ENCODE measurements around the gene ZFPM1.
"Not testable (repeated sequence)": the region's sequence is repeated elsewhere in the genome, so short reads cannot be mapped to it uniquely, and the experiment has no call there.

Gene ZFPM1

GRCh38 chr16:88512728-88513696 is 59.9 kb downstream of the ZFPM1 start:
- no peak overlapping the region for H3K4me3 ChIP-seq (ENCODE audit: insufficient read depth, low read depth, low read length)
- 94% methylated on average over 35 of the region's 35 CpGs for WGBS, 2 experiments
- no peak overlapping the region for H3K27ac ChIP-seq (ENCODE audit: insufficient read depth, low read depth, low read length, poor library complexity, severe bottlenecking)

GRCh38 chr16:88514070-88514469 is 61.0 kb downstream of the ZFPM1 start:
- Histone ChIP-seq H3K27me3 (ENCODE audit: control insufficient read depth, insufficient read depth, low read length, poor library complexity, severe bottlenecking) (no peaks in the 10 kb centered on the region), H3K36me3 (ENCODE audit: control insufficient read depth, insufficient read depth, low read length) (no peaks in the 10 kb centered on the region), H3K4me3 (ENCODE audit: insufficient read depth, low read depth, low read length) (no peak overlapping the region), H3K4me1 (ENCODE audit: control insufficient read depth, insufficient read depth, low read length) (peaks cover 18% of the 10 kb centered on the region), H3K27ac (ENCODE audit: insufficient read depth, low read depth, low read length, poor library complexity, severe bottlenecking) (no peak overlapping the region), H3K9me3 (ENCODE audit: control insufficient read depth, low read length) (no peaks in the 10 kb centered on the region)
- 92 to 94% methylated on average over 20 of the region's 20 CpGs for WGBS, 2 experiments

More at GRCh38 chr16:88512728-88513696, 59.9 kb downstream of the ZFPM1 start:
- Histone ChIP-seq H3K36me3 (ENCODE audit: control insufficient read depth, insufficient read depth, low read length) (no peaks in the 10 kb centered on the region), H3K27me3 (ENCODE audit: control insufficient read depth, insufficient read depth, low read length, poor library complexity, severe bottlenecking) (no peaks in the 10 kb centered on the region), H3K9me3 (ENCODE audit: control insufficient read depth, low read length) (no peaks in the 10 kb centered on the region), H3K4me1 (ENCODE audit: control insufficient read depth, insufficient read depth, low read length) (peaks cover 18% of the 10 kb centered on the region)

- Histone ChIP-seq H3K9me3 (ENCODE audit: control insufficient read depth, low read length) (no peaks in the 10 kb centered on the region), H3K4me3 (ENCODE audit: insufficient read depth, low read depth, low read length) (no peak overlapping the region), H3K27me3 (ENCODE audit: control insufficient read depth, insufficient read depth, low read length, poor library complexity, severe bottlenecking) (no peaks in the 10 kb centered on the region), H3K4me1 (ENCODE audit: control insufficient read depth, insufficient read depth, low read length) (peaks cover 18% of the 10 kb centered on the region), H3K27ac (ENCODE audit: insufficient read depth, low read depth, low read length, poor library complexity, severe bottlenecking) (no peak overlapping the region), H3K36me3 (ENCODE audit: control insufficient read depth, insufficient read depth, low read length) (no peaks in the 10 kb centered on the region)
- WGBS, 2 experiments: 83 to 85% methylated on average over 19 of the region's 19 CpGs
Measured at GRCh38 chr16:88514526-88515232, 61.6 kb downstream of the ZFPM1 start.

GRCh38 chr16:88515371-88515770 is 62.3 kb downstream of the ZFPM1 start:
- no peak overlapping the region for H3K4me3 ChIP-seq (ENCODE audit: insufficient read depth, low read depth, low read length)
- H3K9me3 ChIP-seq (ENCODE audit: control insufficient read depth, low read length): no peaks in the 10 kb centered on the region
- H3K4me1 ChIP-seq (ENCODE audit: control insufficient read depth, insufficient read depth, low read length): peaks cover 18% of the 10 kb centered on the region
- H3K27me3 ChIP-seq (ENCODE audit: control insufficient read depth, insufficient read depth, low read length, poor library complexity, severe bottlenecking): no peaks in the 10 kb centered on the region
- no peak overlapping the region for H3K27ac ChIP-seq (ENCODE audit: insufficient read depth, low read depth, low read length, poor library complexity, severe bottlenecking)
- H3K36me3 ChIP-seq (ENCODE audit: control insufficient read depth, insufficient read depth, low read length): no peaks in the 10 kb centered on the region
- WGBS, 2 experiments: 93% methylated on average over 9 of the region's 9 CpGs

- no peak overlapping the region for H3K27ac ChIP-seq (ENCODE audit: insufficient read depth, low read depth, low read length, poor library complexity, severe bottlenecking)
- WGBS, 2 experiments: 88% methylated on average over 23 of the region's 23 CpGs
- peaks cover 18% of the 10 kb centered on the region for H3K4me1 ChIP-seq (ENCODE audit: control insufficient read depth, insufficient read depth, low read length)
- H3K27me3 ChIP-seq (ENCODE audit: control insufficient read depth, insufficient read depth, low read length, poor library complexity, severe bottlenecking): no peaks in the 10 kb centered on the region
- H3K4me3 ChIP-seq (ENCODE audit: insufficient read depth, low read depth, low read length): no peak overlapping the region
- no peaks in the 10 kb centered on the region for H3K36me3 ChIP-seq (ENCODE audit: control insufficient read depth, insufficient read depth, low read length)
- H3K9me3 ChIP-seq (ENCODE audit: control insufficient read depth, low read length): no peaks in the 10 kb centered on the region
Measured at GRCh38 chr16:88515925-88516594, 63.0 kb downstream of the ZFPM1 start.

- no peak overlapping the region for H3K27ac ChIP-seq (ENCODE audit: insufficient read depth, low read depth, low read length, poor library complexity, severe bottlenecking)
Measured at GRCh38 chr16:88516601-88517061, 63.6 kb downstream of the ZFPM1 start.

GRCh38 chr16:88517208-88517774 is 64.2 kb downstream of the ZFPM1 start:
- 89 to 94% methylated on average over 1 of the region's 1 CpG for WGBS, 2 experiments

More at GRCh38 chr16:88516601-88517061, 63.6 kb downstream of the ZFPM1 start:
- WGBS, 2 experiments: 79 to 81% methylated on average over 20 of the region's 20 CpGs
- Histone ChIP-seq H3K9me3 (ENCODE audit: control insufficient read depth, low read length) (no peaks in the 10 kb centered on the region), H3K4me3 (ENCODE audit: insufficient read depth, low read depth, low read length) (no peak overlapping the region), H3K36me3 (ENCODE audit: control insufficient read depth, insufficient read depth, low read length) (no peaks in the 10 kb centered on the region), H3K27me3 (ENCODE audit: control insufficient read depth, insufficient read depth, low read length, poor library complexity, severe bottlenecking) (no peaks in the 10 kb centered on the region), H3K4me1 (ENCODE audit: control insufficient read depth, insufficient read depth, low read length) (peaks cover 18% of the 10 kb centered on the region)

GRCh38 chr16:88518411-88519111 is 65.5 kb downstream of the ZFPM1 start:
- H3K36me3 ChIP-seq (ENCODE audit: control insufficient read depth, insufficient read depth, low read length); H3K27ac ChIP-seq (ENCODE audit: insufficient read depth, low read depth, low read length, poor library complexity, severe bottlenecking); H3K27me3 ChIP-seq (ENCODE audit: control insufficient read depth, insufficient read depth, low read length, poor library complexity, severe bottlenecking); H3K9me3 ChIP-seq (ENCODE audit: control insufficient read depth, low read length); H3K4me3 ChIP-seq (ENCODE audit: insufficient read depth, low read depth, low read length): not testable (repeated sequence)
- H3K4me1 ChIP-seq (ENCODE audit: control insufficient read depth, insufficient read depth, low read length): peaks cover 18% of the 10 kb centered on the region
- WGBS, 2 experiments: 91 to 94% methylated on average over 4 of the region's 4 CpGs

More at GRCh38 chr16:88517208-88517774, 64.2 kb downstream of the ZFPM1 start:
- peaks cover 18% of the 10 kb centered on the region for H3K4me1 ChIP-seq (ENCODE audit: control insufficient read depth, insufficient read depth, low read length)
- H3K27ac ChIP-seq (ENCODE audit: insufficient read depth, low read depth, low read length, poor library complexity, severe bottlenecking); H3K36me3 ChIP-seq (ENCODE audit: control insufficient read depth, insufficient read depth, low read length); H3K4me3 ChIP-seq (ENCODE audit: insufficient read depth, low read depth, low read length); H3K27me3 ChIP-seq (ENCODE audit: control insufficient read depth, insufficient read depth, low read length, poor library complexity, severe bottlenecking); H3K9me3 ChIP-seq (ENCODE audit: control insufficient read depth, low read length): not testable (repeated sequence)

GRCh38 chr16:88519240-88519639 is 66.2 kb downstream of the ZFPM1 start:
- H3K27ac ChIP-seq (ENCODE audit: insufficient read depth, low read depth, low read length, poor library complexity, severe bottlenecking): no peak overlapping the region
- no peak overlapping the region for H3K4me3 ChIP-seq (ENCODE audit: insufficient read depth, low read depth, low read length)
- no peaks in the 10 kb centered on the region for H3K36me3 ChIP-seq (ENCODE audit: control insufficient read depth, insufficient read depth, low read length)
- no peaks in the 10 kb centered on the region for H3K9me3 ChIP-seq (ENCODE audit: control insufficient read depth, low read length)
- no peaks in the 10 kb centered on the region for H3K27me3 ChIP-seq (ENCODE audit: control insufficient read depth, insufficient read depth, low read length, poor library complexity, severe bottlenecking)
- H3K4me1 ChIP-seq (ENCODE audit: control insufficient read depth, insufficient read depth, low read length): peaks cover 18% of the 10 kb centered on the region
